Adrenal gland (tissue), 12 donors: ENCODE measurements around the gene ST3GAL3. TPM values are rescaled to one million over a fixed set of nuclear protein-coding genes. Genes with fewer than 3 reads are reported as not detected.

ENCODE experiments used
- DNase-seq, 7 donors: peaks; one replicate each; pipeline ENCODE4 v3.0.0-alpha.2; 2019 to 2020
- H3K27ac ChIP-seq, 5 donors: fragments of 200-600 bp; sonication (generic) in 4 of 5; 1 replicate in 3 of 5; 2 replicates in 2 of 5; pipeline versions ENCODE4 v1.5.1 to v1.8.0; 2016 to 2020; ENCODE audit warnings: mild to moderate bottlenecking in 1 of 5
- H3K27me3 ChIP-seq: fragments of 200-600 bp; 2 replicates; pipeline ENCODE4 v1.8.0; 2021
- H3K36me3 ChIP-seq, 2 donors: fragments of 200-600 bp; replicated peaks in 1 of 2; 1 replicate in 1 of 2; 2 replicates in 1 of 2; pipeline versions ENCODE4 v1.5.1 to v1.8.0; 2018 to 2022
- H3K4me1 ChIP-seq, 2 donors: fragments of 200-600 bp; replicated peaks in 1 of 2; 1 replicate in 1 of 2; 2 replicates in 1 of 2; pipeline versions ENCODE4 v1.5.1 to v1.8.0; 2018 to 2021
- H3K4me3 ChIP-seq, 4 donors: fragments of 200-600 bp; sonication (generic) in 3 of 4; one replicate each; pipeline ENCODE4 v1.5.1; 2016 to 2018
- H3K9me3 ChIP-seq, 3 donors: fragments of 200-600 bp; sonication (generic) in 1 of 3; replicated peaks in 1 of 3; 1 replicate in 2 of 3; 2 replicates in 1 of 3; pipeline versions ENCODE4 v1.5.1 to v1.8.0; 2016 to 2021
- POLR2A ChIP-seq, 2 donors: fragments of 450-650 bp; IDR thresholded peaks; one replicate each; pipeline ENCODE4 v1.6.1; 2017; ENCODE audit warnings: antibody characterized with exemption in 2 of 2, mild to moderate bottlenecking in 2 of 2, moderate library complexity in 1 of 2
- WGBS, 4 donors: extraction: QIAGEN DNeasy Blood & Tissue Kit in 2 of 4; methylation state at CpG; one replicate each; pipeline versions ENCODE4 v1.1.5 to v1.1.7; 2013 to 2017; 5-methylcytosine and 5-hydroxymethylcytosine counted together
- intact Hi-C, 2 donors: fragments of 100-400 bp; cut with DNase I; formaldehyde crosslinking; loops; one replicate each; pipeline versions ENCODE4 v1.14.1 to v1.15.0; 2022 to 2023
- polyA plus RNA-seq, 3 donors: library from polyadenylated mRNA; stranded (reverse); fragments of 200-250 nt in 2 of 3; fragments of 350-450 nt in 1 of 3; fragmentation: Illumina TruSeq in 1 of 3; extraction: RNeasy Lipid Tissue Mini Kit (QIAGEN cat#74804) in 1 of 3; gene quantifications; one replicate each; pipeline ENCODE4 v1.2.3, GENCODE V29; 2013 to 2014
- total RNA-seq, 9 donors: library from RNA; depleted of rRNA in 4 of 9; stranded (reverse); fragments of >200 nt in 4 of 9; fragments of 120-200 nt in 1 of 9; fragmentation: NEBNext Ultra II Directional in 1 of 9; extraction: Animal tissue kit (Norgen Biotek cat#: 25700) in 1 of 9; gene quantifications; one replicate each; pipeline versions ENCODE4 v1.1.0 to v1.2.4, GENCODE V29; 2013 to 2023
- TF ChIP-seq, protein P1 (sequence below), 6 experiments: fragments of 450-650 bp in 4 of 6; fragments of 200-600 bp in 2 of 6; sonication (generic) in 1 of 6; IDR thresholded peaks; 1 replicate in 5 of 6; 2 replicates in 1 of 6; pipeline versions ENCODE4 v1.5.1 to v1.8.0; 2016 to 2021; ENCODE audit warnings: antibody characterized with exemption in 6 of 6, mild to moderate bottlenecking in 2 of 6, moderate library complexity in 1 of 6
- donor health status: healthy with polysubstance abuse.
- donor health status: Bipolar disorder and iron deficiency.
- donor health status: DM: yes; HTN: yes; CAD: no.
- donor health status: DM: no; HTN: no; CAD: no.
- donor health status: DM: no; HTN: no; CAD: no.
- donor health status: DM: yes; HTN: yes; CAD: no.

Gene ST3GAL3
- total and polyA plus RNA-seq, 12 donors: 15.6 to 47.5 (median 27.7) TPM

DNA sequence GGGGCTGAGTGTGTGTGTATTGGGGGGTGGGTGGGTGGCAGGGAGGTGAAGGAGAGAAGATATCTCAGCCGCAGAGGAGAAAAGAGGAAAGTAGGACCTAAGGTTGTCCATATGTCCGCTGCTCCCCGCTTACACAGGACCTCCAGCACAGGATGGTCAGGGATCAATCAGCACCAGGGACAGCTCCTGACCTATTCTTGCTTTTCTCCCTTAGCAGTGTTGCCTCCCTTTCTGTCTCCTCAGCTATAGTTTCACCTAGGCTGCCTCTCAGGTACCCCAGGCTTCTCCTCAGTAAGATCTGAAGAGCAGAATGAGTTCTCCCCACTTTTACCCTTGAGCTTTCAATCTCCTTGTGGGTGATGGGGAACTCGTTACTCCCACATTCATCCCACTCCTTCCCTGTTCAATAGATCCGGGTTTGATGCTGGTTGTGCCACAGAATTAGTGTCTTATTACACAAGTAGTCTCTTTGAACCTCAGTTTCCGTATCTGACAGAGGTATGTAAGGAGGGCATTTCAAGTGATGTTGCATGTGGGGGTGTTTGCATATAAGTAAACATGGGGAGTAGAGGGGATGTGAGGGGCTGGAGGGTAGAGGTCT lies 261.1 kb downstream of the ST3GAL3 start:
- WGBS, 4 donors: 80 to 91% (median 88%) methylated on average over 6 of the region's 6 CpGs
- Histone ChIP-seq H3K27me3 (no peaks in the 10 kb centered on the region), H3K4me1 (peaks cover 10 to 12% of the 10 kb centered on the region in 2 donors), H3K9me3 (no peaks in the 10 kb centered on the region), H3K4me3 (no peak overlapping the region), H3K36me3 (peaks cover 0 to 21% of the 10 kb centered on the region in 2 donors), H3K27ac (no peak overlapping the region)
- DNase-seq: peak in 1 of 7 donors; percentile 39
- no peak for TF ChIP-seq POLR2A (IDR thresholded peaks at IDR 0.05)
- TF ChIP-seq, protein P1, sequence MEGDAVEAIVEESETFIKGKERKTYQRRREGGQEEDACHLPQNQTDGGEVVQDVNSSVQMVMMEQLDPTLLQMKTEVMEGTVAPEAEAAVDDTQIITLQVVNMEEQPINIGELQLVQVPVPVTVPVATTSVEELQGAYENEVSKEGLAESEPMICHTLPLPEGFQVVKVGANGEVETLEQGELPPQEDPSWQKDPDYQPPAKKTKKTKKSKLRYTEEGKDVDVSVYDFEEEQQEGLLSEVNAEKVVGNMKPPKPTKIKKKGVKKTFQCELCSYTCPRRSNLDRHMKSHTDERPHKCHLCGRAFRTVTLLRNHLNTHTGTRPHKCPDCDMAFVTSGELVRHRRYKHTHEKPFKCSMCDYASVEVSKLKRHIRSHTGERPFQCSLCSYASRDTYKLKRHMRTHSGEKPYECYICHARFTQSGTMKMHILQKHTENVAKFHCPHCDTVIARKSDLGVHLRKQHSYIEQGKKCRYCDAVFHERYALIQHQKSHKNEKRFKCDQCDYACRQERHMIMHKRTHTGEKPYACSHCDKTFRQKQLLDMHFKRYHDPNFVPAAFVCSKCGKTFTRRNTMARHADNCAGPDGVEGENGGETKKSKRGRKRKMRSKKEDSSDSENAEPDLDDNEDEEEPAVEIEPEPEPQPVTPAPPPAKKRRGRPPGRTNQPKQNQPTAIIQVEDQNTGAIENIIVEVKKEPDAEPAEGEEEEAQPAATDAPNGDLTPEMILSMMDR (IDR thresholded peaks at IDR 0.05): no peak
- intact Hi-C loops: no loop called here

DNA sequence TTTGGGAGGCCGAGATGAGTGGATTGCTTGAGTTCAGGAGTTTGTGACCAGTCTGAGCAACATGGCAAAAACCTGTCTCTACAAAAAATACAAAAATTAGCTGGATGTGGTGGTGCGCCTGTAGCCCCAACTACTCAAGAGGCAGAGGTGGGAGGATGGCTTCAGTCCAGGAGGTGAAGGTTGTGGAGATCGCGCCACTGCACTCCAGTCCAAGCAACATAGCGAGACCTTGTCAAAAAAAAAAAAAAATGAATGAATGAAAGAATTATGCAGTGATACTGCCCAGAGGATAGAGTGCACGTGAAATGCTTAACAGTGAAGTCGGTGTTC lies 262.0 kb downstream of the ST3GAL3 start:
- Histone ChIP-seq H3K4me3 (peak overlapping the region in 1 of 4 donors; percentile 74), H3K4me1 (peaks cover 10 to 18% of the 10 kb centered on the region in 2 donors), H3K36me3 (peaks cover 0 to 21% of the 10 kb centered on the region in 2 donors), H3K27me3 (no peaks in the 10 kb centered on the region), H3K9me3 (no peaks in the 10 kb centered on the region), H3K27ac (no peak overlapping the region)
- no peak for TF ChIP-seq POLR2A (IDR thresholded peaks at IDR 0.05)
- TF ChIP-seq, protein P1 (IDR thresholded peaks at IDR 0.05): peak in 1 of 6 experiments; percentile 2
- intact Hi-C loops: no loop called here
- 40 to 53% (median 45%) methylated on average over 7 of the region's 7 CpGs for WGBS, 4 donors
- DNase-seq: no peak

DNA sequence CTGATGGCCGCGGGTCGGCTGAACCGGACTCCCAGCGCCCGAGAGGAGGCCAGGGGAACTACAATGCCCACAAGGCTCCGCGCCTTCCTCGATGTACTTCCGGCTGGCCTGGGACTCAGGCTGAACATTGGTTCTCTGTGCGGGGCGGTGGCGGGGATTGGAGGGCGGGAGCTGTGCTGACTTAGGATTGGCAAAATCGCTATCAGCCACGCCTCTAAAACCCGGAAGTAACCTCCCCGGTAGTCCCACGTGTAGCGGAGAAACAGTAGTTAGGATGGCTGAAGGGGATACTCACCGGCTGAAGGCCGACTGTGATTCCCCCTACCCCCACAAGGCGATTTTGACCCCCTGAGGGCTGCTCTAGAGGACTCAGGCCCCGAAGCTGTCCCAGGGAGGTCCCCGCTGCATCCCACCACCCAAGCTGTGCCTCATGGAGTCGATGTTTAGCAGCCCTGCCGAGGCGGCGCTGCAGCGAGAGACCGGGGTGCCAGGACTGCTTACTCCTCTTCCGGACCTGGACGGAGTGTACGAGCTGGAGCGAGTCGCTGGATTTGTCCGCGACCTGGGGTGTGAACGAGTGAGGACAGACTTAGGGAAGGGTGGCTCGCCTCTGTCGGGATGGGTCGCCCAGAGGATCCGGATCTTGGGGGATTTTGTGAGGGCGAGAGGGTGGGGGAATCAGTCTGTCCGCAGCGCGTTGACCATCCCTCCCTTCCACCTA lies 262.6 kb downstream of the ST3GAL3 start, which contains the start of gene DPH2:
TSS of gene DPH2 (plus strand) at position 265 of the 721 bp plus-strand sequence. CDS start at position 431, 166 bp downstream.
- H3K27ac ChIP-seq: peak within 1 kb of the TSS in 1 of 5 donors; percentile 33
- intact Hi-C loops: no loop called here

DNA sequence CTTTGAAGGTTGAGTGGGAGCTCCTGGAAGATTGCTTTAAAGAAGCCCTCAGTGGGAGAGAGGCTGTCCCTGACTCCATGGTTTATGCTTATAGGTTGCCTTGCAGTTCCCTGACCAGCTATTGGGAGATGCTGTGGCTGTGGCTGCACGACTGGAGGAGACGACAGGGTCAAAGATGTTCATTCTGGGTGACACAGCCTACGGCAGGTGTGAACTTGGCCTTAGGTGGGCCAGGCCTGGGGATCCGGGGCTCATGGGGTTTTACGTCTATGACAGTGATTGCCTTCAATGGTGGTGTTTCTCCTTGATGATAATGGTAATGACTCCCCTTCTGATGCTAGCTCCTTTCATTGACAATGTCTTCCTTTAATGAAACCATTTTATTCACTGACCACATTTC lies 263.2 kb downstream of the ST3GAL3 start:
- DNase-seq: peak in 1 of 7 donors; percentile 50
- H3K4me3 ChIP-seq: peak overlapping the region in 3 of 4 donors; percentile 74 to 96 (median 85)
- no peaks in the 10 kb centered on the region for H3K9me3 ChIP-seq
- WGBS, 4 donors: 32 to 44% (median 36%) methylated on average over 5 of the region's 5 CpGs
- intact Hi-C loops: no loop called here
- no peaks in the 10 kb centered on the region for H3K27me3 ChIP-seq
- H3K36me3 ChIP-seq: peaks cover 0 to 17% of the 10 kb centered on the region in 2 donors
- no peak overlapping the region for H3K27ac ChIP-seq
- H3K4me1 ChIP-seq: peaks cover 10 to 19% of the 10 kb centered on the region in 2 donors
- TF ChIP-seq, protein P1 (IDR thresholded peaks at IDR 0.05): no peak
- no peak for TF ChIP-seq POLR2A (IDR thresholded peaks at IDR 0.05)

More for the DNA sequence above, 262.6 kb downstream of the ST3GAL3 start, which contains the start of gene DPH2:
- no peaks in the 10 kb centered on the region for H3K9me3 ChIP-seq
- peak; percentile 96 to 99 (median 98) for DNase-seq
- TF ChIP-seq POLR2A (IDR thresholded peaks at IDR 0.05): no peak
- TF ChIP-seq, protein P1 (IDR thresholded peaks at IDR 0.05): peak in 2 of 6 experiments; percentile 15 to 19
- H3K27me3 ChIP-seq: no peaks in the 10 kb centered on the region
- peaks cover 10 to 18% of the 10 kb centered on the region in 2 donors for H3K4me1 ChIP-seq
- 0 to 1% (median 1%) methylated on average over 25 to 47 of the region's 47 CpGs for WGBS, 4 donors
- peaks cover 0 to 17% of the 10 kb centered on the region in 2 donors for H3K36me3 ChIP-seq
- peak within 1 kb of the TSS; percentile 7 to 96 (median 80) for H3K4me3 ChIP-seq
